ENCODE measurements around the gene UAP1L1.
"Not testable (repeated sequence)": the region's sequence is repeated elsewhere in the genome, so short reads cannot be mapped to it uniquely, and the experiment has no call there.

Gene UAP1L1

GRCh38 chr9:137031904-137032640, 45.2 kb upstream of the UAP1L1 start, which contains the start of gene FUT7:
Gene FUT7, minus strand, starts transcription at chr9:137032088. Its CDS starts 97 bp downstream, at chr9:137031991.
- H3K4me3 ChIP-seq (ENCODE audit: low read depth, low read length), result no peak within 1 kb of the TSS
- no peak for TF ChIP-seq CTCF (IDR thresholded peaks at IDR 0.05; ENCODE audit: low read depth, low read length)

DNA sequence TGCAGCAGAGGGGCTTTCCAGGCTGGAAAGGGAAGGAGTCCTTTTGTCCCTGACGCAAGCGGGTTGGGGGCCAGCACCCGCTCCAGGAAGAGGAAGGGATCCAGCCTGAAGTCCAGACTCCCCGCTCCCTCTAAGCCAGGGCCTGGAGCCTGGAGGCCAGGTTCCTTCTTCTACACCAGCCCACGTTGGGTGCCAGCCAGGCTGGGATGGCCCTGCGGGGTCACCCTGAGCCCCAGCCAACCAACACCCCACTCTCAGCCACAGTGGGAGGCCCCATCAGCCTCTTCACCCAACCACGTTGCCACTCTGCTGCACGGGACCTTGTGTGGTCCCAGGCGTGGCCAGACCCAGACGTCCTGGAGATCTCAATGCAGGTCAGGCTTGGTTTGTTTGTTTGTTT, 44.5 kb upstream of the UAP1L1 start:
- no peak for TF ChIP-seq CTCF (IDR thresholded peaks at IDR 0.05; ENCODE audit: low read depth, low read length)
- no peak overlapping the region for H3K4me3 ChIP-seq (ENCODE audit: low read depth, low read length)

- H3K4me3 ChIP-seq (ENCODE audit: low read depth, low read length), result not testable (repeated sequence)
These were observed 43.8 kb upstream of the UAP1L1 start for GRCh38 chr9:137033481-137033880.

DNA sequence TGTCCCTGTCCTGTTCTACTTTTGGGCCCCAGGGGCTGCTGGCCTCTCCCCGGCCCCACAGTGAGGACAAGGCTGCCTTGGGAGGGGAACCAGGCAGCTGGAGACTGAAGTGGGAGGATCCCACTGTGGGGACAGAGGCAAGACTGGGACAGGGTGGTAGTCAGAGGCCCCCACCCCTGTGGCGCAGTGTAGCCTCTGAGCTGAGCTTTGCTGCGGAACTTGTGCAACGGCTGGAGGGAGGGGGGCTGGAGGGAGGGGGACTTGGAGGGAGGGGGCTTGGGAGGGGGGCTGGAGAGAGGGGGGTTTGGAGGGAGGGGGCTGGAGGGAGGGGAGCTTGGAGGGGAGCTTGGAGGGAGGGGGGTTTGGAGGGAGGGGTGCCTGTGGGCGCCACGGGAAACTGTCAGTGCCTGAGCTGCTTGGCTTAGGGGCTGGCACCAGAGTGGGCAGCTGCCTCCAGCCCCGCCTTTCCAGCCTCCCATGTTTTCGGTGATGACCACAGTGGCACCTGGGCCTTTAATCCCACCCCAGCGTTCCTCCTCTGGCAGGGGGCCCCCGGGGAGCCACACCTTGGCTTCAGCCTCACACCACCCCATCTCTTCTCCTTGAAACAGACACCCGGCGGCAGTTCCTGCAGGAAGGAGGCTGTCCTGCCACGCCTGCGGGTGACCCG, 43.1 kb upstream of the UAP1L1 start:
- no peak for TF ChIP-seq CTCF (IDR thresholded peaks at IDR 0.05; ENCODE audit: low read depth, low read length)
- no peak overlapping the region for H3K4me3 ChIP-seq (ENCODE audit: low read depth, low read length)

- peak; percentile 90 for TF ChIP-seq CTCF (IDR thresholded peaks at IDR 0.05; ENCODE audit: low read depth, low read length)
- H3K4me3 ChIP-seq (ENCODE audit: low read depth, low read length), result no peak overlapping the region
These were observed 42.4 kb upstream of the UAP1L1 start for GRCh38 chr9:137034709-137035506.

- H3K4me3 ChIP-seq (ENCODE audit: low read depth, low read length), result no peak overlapping the region
- no peak for TF ChIP-seq CTCF (IDR thresholded peaks at IDR 0.05; ENCODE audit: low read depth, low read length)
These were observed 41.8 kb upstream of the UAP1L1 start for GRCh38 chr9:137035507-137035834.

DNA sequence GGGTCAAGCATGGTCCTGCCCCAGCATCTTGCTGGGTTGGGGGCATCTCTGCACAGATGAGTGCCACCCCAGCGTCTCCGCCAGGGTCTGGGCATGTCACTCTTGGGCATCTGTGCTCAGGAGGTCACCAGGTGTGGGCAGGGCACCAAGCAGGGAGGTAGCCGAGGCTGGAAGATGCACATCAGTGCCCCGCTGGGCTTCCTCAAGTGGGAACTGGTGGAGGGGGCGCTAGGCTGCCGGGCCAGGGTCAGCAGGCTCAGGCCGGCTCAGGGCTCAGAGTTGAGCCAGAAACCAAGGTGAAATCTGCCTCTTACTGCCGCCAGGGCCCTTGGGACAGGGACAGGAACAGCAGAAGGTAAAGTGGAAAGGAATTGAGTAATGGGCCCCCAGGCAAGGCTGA, 41.4 kb upstream of the UAP1L1 start:
- H3K4me3 ChIP-seq (ENCODE audit: low read depth, low read length), result no peak overlapping the region
- no peak for TF ChIP-seq CTCF (IDR thresholded peaks at IDR 0.05; ENCODE audit: low read depth, low read length)
